ENCODE results near the gene E2F1.

The E2F1 gene

GRCh38 chr20:33673410-33674293 is 12.5 kb downstream of the E2F1 start:
- H3K27ac ChIP-seq (ENCODE audit: low read depth, low read length) = no peak overlapping the region
- H3F3A ChIP-seq (ENCODE audit: control insufficient read depth, insufficient read depth) = peaks cover 31% of the 10 kb centered on the region
- peaks cover 13% of the 10 kb centered on the region for H3K79me2 ChIP-seq (ENCODE audit: control insufficient read depth, low read length)
- H3K36me3 ChIP-seq (ENCODE audit: control insufficient read depth, low read length) = peaks cover 48% of the 10 kb centered on the region
- H3K4me2 ChIP-seq (ENCODE audit: low read length) = peak overlapping the region; percentile 93
- no peaks in the 10 kb centered on the region for H3K9me2 ChIP-seq (replicated peaks; ENCODE audit: control insufficient read depth, low read length)
- TF ChIP-seq EZH2phosphoT487 (IDR thresholded peaks at IDR 0.05; ENCODE audit: borderline replicate concordance, low read length) = no peak
- TF ChIP-seq, protein P1, sequence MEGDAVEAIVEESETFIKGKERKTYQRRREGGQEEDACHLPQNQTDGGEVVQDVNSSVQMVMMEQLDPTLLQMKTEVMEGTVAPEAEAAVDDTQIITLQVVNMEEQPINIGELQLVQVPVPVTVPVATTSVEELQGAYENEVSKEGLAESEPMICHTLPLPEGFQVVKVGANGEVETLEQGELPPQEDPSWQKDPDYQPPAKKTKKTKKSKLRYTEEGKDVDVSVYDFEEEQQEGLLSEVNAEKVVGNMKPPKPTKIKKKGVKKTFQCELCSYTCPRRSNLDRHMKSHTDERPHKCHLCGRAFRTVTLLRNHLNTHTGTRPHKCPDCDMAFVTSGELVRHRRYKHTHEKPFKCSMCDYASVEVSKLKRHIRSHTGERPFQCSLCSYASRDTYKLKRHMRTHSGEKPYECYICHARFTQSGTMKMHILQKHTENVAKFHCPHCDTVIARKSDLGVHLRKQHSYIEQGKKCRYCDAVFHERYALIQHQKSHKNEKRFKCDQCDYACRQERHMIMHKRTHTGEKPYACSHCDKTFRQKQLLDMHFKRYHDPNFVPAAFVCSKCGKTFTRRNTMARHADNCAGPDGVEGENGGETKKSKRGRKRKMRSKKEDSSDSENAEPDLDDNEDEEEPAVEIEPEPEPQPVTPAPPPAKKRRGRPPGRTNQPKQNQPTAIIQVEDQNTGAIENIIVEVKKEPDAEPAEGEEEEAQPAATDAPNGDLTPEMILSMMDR (IDR thresholded peaks at IDR 0.05; ENCODE audit: low read depth, low read length, poor library complexity, severe bottlenecking) = no peak
- H3K4me3 ChIP-seq (ENCODE audit: low read length) = peak overlapping the region; percentile 84
- H4K20me1 ChIP-seq (ENCODE audit: control insufficient read depth, insufficient read depth, low read depth, low read length) = peaks cover 4% of the 10 kb centered on the region; the same call in 1 of the 2 replicates
- H3K27me3 ChIP-seq (ENCODE audit: control insufficient read depth, low read length) = no peaks in the 10 kb centered on the region
- H3K4me1 ChIP-seq (ENCODE audit: control insufficient read depth, low read length) = peaks cover 40% of the 10 kb centered on the region
- no peaks in the 10 kb centered on the region for H3K9me3 ChIP-seq (ENCODE audit: control insufficient read depth, insufficient read depth, low read length)

GRCh38 chr20:33673114-33673409 is 13.1 kb downstream of the E2F1 start:
- no peak overlapping the region for H3K27ac ChIP-seq (ENCODE audit: low read depth, low read length)
- no peaks in the 10 kb centered on the region for H3K9me2 ChIP-seq (replicated peaks; ENCODE audit: control insufficient read depth, low read length)
- peaks cover 48% of the 10 kb centered on the region for H3K36me3 ChIP-seq (ENCODE audit: control insufficient read depth, low read length)
- H3K79me2 ChIP-seq (ENCODE audit: control insufficient read depth, low read length) = peaks cover 18% of the 10 kb centered on the region
- peaks cover 45% of the 10 kb centered on the region for H3K4me1 ChIP-seq (ENCODE audit: control insufficient read depth, low read length)
- H3K4me3 ChIP-seq (ENCODE audit: low read length) = peak overlapping the region; percentile 84
- peaks cover 28% of the 10 kb centered on the region for H3F3A ChIP-seq (ENCODE audit: control insufficient read depth, insufficient read depth)
- TF ChIP-seq EZH2phosphoT487 (IDR thresholded peaks at IDR 0.05; ENCODE audit: borderline replicate concordance, low read length) = no peak
- TF ChIP-seq, protein P1 (IDR thresholded peaks at IDR 0.05; ENCODE audit: low read depth, low read length, poor library complexity, severe bottlenecking) = no peak
- H3K9me3 ChIP-seq (ENCODE audit: control insufficient read depth, insufficient read depth, low read length) = no peaks in the 10 kb centered on the region
- peaks cover 4% of the 10 kb centered on the region; the same call in 1 of the 2 replicates for H4K20me1 ChIP-seq (ENCODE audit: control insufficient read depth, insufficient read depth, low read depth, low read length)
- H3K27me3 ChIP-seq (ENCODE audit: control insufficient read depth, low read length) = no peaks in the 10 kb centered on the region
- H3K4me2 ChIP-seq (ENCODE audit: low read length) = peak overlapping the region; percentile 93

- Histone ChIP-seq H3K4me2 (ENCODE audit: low read length) (peak overlapping the region; percentile 93), H3K27me3 (ENCODE audit: control insufficient read depth, low read length) (no peaks in the 10 kb centered on the region), H4K20me1 (ENCODE audit: control insufficient read depth, insufficient read depth, low read depth, low read length) (peaks cover 4% of the 10 kb centered on the region; the same call in 1 of the 2 replicates), H3K9me3 (ENCODE audit: control insufficient read depth, insufficient read depth, low read length) (no peaks in the 10 kb centered on the region), H3K4me1 (ENCODE audit: control insufficient read depth, low read length) (peaks cover 48% of the 10 kb centered on the region), H3K27ac (ENCODE audit: low read depth, low read length) (no peak overlapping the region), H3F3A (ENCODE audit: control insufficient read depth, insufficient read depth) (peaks cover 25% of the 10 kb centered on the region), H3K79me2 (ENCODE audit: control insufficient read depth, low read length) (peaks cover 21% of the 10 kb centered on the region), H3K9me2 (replicated peaks; ENCODE audit: control insufficient read depth, low read length) (no peaks in the 10 kb centered on the region), H3K36me3 (ENCODE audit: control insufficient read depth, low read length) (peaks cover 44% of the 10 kb centered on the region), H3K4me3 (ENCODE audit: low read length) (no peak overlapping the region; the same call in 1 of the 2 replicates)
- TF ChIP-seq, protein P1 (IDR thresholded peaks at IDR 0.05; ENCODE audit: low read depth, low read length, poor library complexity, severe bottlenecking) = no peak
- TF ChIP-seq EZH2phosphoT487 (IDR thresholded peaks at IDR 0.05; ENCODE audit: borderline replicate concordance, low read length) = no peak
Measured at GRCh38 chr20:33672426-33673113, 13.6 kb downstream of the E2F1 start.

Measured in DOHH2 (cell line).